ENCODE results near the gene BTNL9. TPM values are rescaled to one million over a fixed set of nuclear protein-coding genes. Genes with fewer than 3 reads are reported as not detected.

Gene BTNL9
- total and polyA plus RNA-seq, 2 of the 13 experiments (the other 11 are each of a cell fraction or from before 2014, with no cell fraction given): 0.13 TPM; not detected in 1

DNA sequence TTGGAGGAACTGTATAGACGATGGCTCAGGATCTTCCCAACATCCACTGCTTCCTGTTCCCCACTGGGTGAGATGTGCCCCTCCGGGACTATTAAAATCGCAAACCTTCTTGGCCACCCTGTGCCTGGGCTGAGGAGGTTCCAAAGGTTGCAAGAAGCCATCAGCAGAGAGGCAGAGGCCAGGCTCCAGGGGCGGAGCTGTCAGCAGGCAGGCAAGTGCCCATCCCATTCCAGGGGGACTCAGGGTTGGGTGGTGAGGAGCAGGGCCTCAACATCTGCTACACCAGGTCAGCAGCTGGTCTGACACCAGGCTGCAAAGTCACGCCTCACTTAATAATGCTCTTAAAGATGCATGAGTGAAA is 49.2 kb upstream of the BTNL9 start:
- ATAC-seq: no peak
- WGBS (ENCODE audit: low lambda C conversion rate): no CpG with 5 or more reads among the region's 5 CpGs
- Histone ChIP-seq H3K9ac (ENCODE audit: insufficient read depth, low read depth, low read length) (no peak overlapping the region), H3K4me2 (ENCODE audit: low read depth, low read length) (no peak overlapping the region), H3K36me3 (replicated peaks in 1 of 2; ENCODE audit: control insufficient read depth in 1 of 2, insufficient read depth in 2 of 2, low read length in 2 of 2) (no peaks in the 10 kb centered on the region), H3K4me3 (replicated peaks in 1 of 3; ENCODE audit: insufficient read depth in 1 of 3, low read depth in 2 of 3, low read length in 3 of 3) (no peak overlapping the region), H3K79me2 (ENCODE audit: insufficient read depth, low read length) (no peaks in the 10 kb centered on the region), H3K27ac (ENCODE audit: extremely low read length, insufficient read depth, low read length) (no peak overlapping the region), H3K27me3 (ENCODE audit: control insufficient read depth in 1 of 2, insufficient read depth in 2 of 2, low read length in 2 of 2) (no peaks in the 10 kb centered on the region), H3K9me3 (ENCODE audit: low read length) (no peaks in the 10 kb centered on the region), H2AFZ (ENCODE audit: low read length) (no peak overlapping the region), H3K4me1 (ENCODE audit: insufficient read depth, low read length) (no peaks in the 10 kb centered on the region), H4K20me1 (ENCODE audit: insufficient read depth, low read length) (no peaks in the 10 kb centered on the region)
- in situ Hi-C loops (cut with HindIII; ENCODE audit: extremely low pct_ligation_motif_present, low pct_unique_long_range_greater_than_20kb) (no loop called here), intact Hi-C loops (cut with micrococcal nuclease; ENCODE audit: unreplicated experiment) (no loop called here)
- no TSS peak for BruUV-seq (replicated peaks)
- ChIA-PET POLR2A (no interaction called here), CTCF (ENCODE audit: low intra/inter-chr PET ratio, low total read pairs) (no interaction called here)
- no peak for DNase-seq (ENCODE audit: low spot score)
- no peak for FAIRE-seq
- TF ChIP-seq ZFP36L2 (CRISPR knock-in tag; IDR thresholded peaks at IDR 0.05) (no peak), IRF1 (CRISPR knock-in tag; IDR thresholded peaks at IDR 0.05; ENCODE audit: low read depth) (no peak), ZBTB33 (CRISPR knock-in tag; IDR thresholded peaks at IDR 0.05) (no peak), CENPBD1 (CRISPR knock-in tag; IDR thresholded peaks at IDR 0.05; ENCODE audit: borderline replicate concordance, low read depth) (no peak), ZNF747 (CRISPR knock-in tag; IDR thresholded peaks at IDR 0.05; ENCODE audit: borderline replicate concordance) (no peak), ZFYVE20 (CRISPR knock-in tag; IDR thresholded peaks at IDR 0.05; ENCODE audit: borderline replicate concordance, low read depth) (no peak), AKAP8 (CRISPR knock-in tag; IDR thresholded peaks at IDR 0.05) (no peak), TMF1 (CRISPR knock-in tag; IDR thresholded peaks at IDR 0.05; ENCODE audit: low read depth) (no peak), MED13 (CRISPR knock-in tag; IDR thresholded peaks at IDR 0.05) (no peak), ARID5B (CRISPR knock-in tag; IDR thresholded peaks at IDR 0.05) (no peak), ZBTB25 (CRISPR knock-in tag; IDR thresholded peaks at IDR 0.05) (no peak), ZNF557 (CRISPR knock-in tag; IDR thresholded peaks at IDR 0.05) (no peak), SRF (IDR thresholded peaks at IDR 0.05; ENCODE audit: low read depth, low read length) (no peak)
- TF ChIP-seq, protein P1, sequence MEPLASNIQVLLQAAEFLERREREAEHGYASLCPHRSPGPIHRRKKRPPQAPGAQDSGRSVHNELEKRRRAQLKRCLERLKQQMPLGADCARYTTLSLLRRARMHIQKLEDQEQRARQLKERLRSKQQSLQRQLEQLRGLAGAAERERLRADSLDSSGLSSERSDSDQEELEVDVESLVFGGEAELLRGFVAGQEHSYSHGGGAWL (CRISPR knock-in tag; IDR thresholded peaks at IDR 0.05): no peak
